OCI-LY3 (cell line): Measurements from ENCODE around the gene DEGS2.

ENCODE experiments used
- CTCF ChIP-seq: fragments of 200-600, 300-600 bp; sonication (generic); IDR thresholded peaks from 2 replicates; pipeline ENCODE4 v1.5.1; 2014; ENCODE audit warnings: antibody characterized with exemption, low read length, low read depth
- EZH2phosphoT487 ChIP-seq: fragments of 200-600 bp; shearing (Covaris generic); IDR thresholded peaks from 2 replicates; pipeline ENCODE4 v1.6.1; 2018; ENCODE audit warnings: antibody characterized with exemption, mixed run types, low read depth

DNA sequence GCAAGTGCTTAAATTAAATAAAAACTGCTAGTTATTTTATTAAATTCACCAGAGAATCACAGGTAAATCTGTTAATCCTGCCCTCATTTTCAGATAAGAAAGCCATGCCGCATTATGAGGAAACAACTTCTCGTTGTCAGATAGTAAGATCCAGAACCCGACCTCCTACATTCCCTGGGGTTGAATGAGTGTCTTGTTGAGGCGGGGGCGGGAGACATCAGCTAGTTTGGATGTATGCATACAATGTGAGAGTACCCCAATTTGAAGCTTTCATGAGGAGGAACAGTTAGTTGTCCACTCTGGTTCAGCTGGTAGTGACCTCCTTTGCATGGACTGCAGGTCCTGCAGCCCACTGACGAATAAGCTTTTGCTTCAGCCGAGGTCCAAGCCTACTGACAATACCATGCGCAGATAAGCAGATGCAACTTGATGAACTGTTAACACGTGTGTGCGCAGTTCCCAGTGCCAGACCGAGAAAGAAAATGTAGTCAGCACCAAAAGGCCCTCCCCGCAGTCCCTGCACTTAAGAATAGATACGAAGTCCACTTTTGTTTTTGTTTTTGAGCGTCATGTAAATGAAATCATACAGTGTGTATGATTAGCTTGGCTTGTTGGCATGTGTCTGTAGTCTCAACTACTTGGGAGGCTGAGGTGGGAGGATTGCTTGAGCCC, 59.3 kb downstream of the DEGS2 start:
- TF ChIP-seq CTCF (no peak), EZH2phosphoT487 (no peak)
